Measurements from ENCODE around the gene LRCH1. TPM values are rescaled to one million over a fixed set of nuclear protein-coding genes. Genes with fewer than 3 reads are reported as not detected.

LRCH1 gene
- total and polyA plus RNA-seq, 2 donors from 2014 or later: 10.2 to 39.0 TPM

- intact Hi-C loops (cut with DNase I): no loop called here
- H3K4me1 ChIP-seq (ENCODE audit: control insufficient read depth in 2 of 3, insufficient read depth in 2 of 3, low read depth in 1 of 3, low read length in 3 of 3): peaks cover 2 to 27% (median 16%) of the 10 kb centered on the region in 3 donors
- no peaks in the 10 kb centered on the region for H3K9me3 ChIP-seq (ENCODE audit: control insufficient read depth in 2 of 3, insufficient read depth in 1 of 3, low read length in 3 of 3)
- no peak overlapping the region for H3K4me3 ChIP-seq (ENCODE audit: low read length in 3 of 3)
- no peak for FAIRE-seq
- DNase-seq: no peak
- no peaks in the 10 kb centered on the region for H3K27me3 ChIP-seq (ENCODE audit: control insufficient read depth, insufficient read depth, low read length)
- H3K36me3 ChIP-seq (ENCODE audit: control insufficient read depth in 2 of 3, insufficient read depth in 3 of 3, low read length in 3 of 3): no peaks in the 10 kb centered on the region
- TF ChIP-seq, protein P1, sequence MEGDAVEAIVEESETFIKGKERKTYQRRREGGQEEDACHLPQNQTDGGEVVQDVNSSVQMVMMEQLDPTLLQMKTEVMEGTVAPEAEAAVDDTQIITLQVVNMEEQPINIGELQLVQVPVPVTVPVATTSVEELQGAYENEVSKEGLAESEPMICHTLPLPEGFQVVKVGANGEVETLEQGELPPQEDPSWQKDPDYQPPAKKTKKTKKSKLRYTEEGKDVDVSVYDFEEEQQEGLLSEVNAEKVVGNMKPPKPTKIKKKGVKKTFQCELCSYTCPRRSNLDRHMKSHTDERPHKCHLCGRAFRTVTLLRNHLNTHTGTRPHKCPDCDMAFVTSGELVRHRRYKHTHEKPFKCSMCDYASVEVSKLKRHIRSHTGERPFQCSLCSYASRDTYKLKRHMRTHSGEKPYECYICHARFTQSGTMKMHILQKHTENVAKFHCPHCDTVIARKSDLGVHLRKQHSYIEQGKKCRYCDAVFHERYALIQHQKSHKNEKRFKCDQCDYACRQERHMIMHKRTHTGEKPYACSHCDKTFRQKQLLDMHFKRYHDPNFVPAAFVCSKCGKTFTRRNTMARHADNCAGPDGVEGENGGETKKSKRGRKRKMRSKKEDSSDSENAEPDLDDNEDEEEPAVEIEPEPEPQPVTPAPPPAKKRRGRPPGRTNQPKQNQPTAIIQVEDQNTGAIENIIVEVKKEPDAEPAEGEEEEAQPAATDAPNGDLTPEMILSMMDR (IDR thresholded peaks at IDR 0.05; ENCODE audit: borderline replicate concordance, extremely low read depth, insufficient read depth): no peak
- peak overlapping the region in 1 of 2 donors; percentile 33 for H3K27ac ChIP-seq (ENCODE audit: low read depth in 2 of 2, low read length in 2 of 2)
- H3K9ac ChIP-seq (ENCODE audit: low read length in 3 of 3): peak overlapping the region in 1 of 3 donors; percentile 29
Observed at GRCh38 chr13:46654951-46655350, 102.0 kb downstream of the LRCH1 start.

GRCh38 chr13:46655377-46656180 lies 102.6 kb downstream of the LRCH1 start:
- Histone ChIP-seq H3K4me3 (ENCODE audit: low read length in 3 of 3) (peak overlapping the region in 1 of 3 donors; percentile 15), H3K9me3 (ENCODE audit: control insufficient read depth in 2 of 3, insufficient read depth in 1 of 3, low read length in 3 of 3) (no peaks in the 10 kb centered on the region), H3K9ac (ENCODE audit: low read length in 3 of 3) (peak overlapping the region in 1 of 3 donors; percentile 29), H3K36me3 (ENCODE audit: control insufficient read depth in 2 of 3, insufficient read depth in 3 of 3, low read length in 3 of 3) (no peaks in the 10 kb centered on the region), H3K27me3 (ENCODE audit: control insufficient read depth, insufficient read depth, low read length) (no peaks in the 10 kb centered on the region), H3K27ac (ENCODE audit: low read depth in 2 of 2, low read length in 2 of 2) (peak overlapping the region; percentile 33 to 56), H3K4me1 (ENCODE audit: control insufficient read depth in 2 of 3, insufficient read depth in 2 of 3, low read depth in 1 of 3, low read length in 3 of 3) (peaks cover 3 to 32% (median 19%) of the 10 kb centered on the region in 3 donors)
- FAIRE-seq: no peak
- TF ChIP-seq, protein P1 (IDR thresholded peaks at IDR 0.05; ENCODE audit: borderline replicate concordance, extremely low read depth, insufficient read depth): no peak
- intact Hi-C loops (cut with DNase I): no loop called here
- peak in 2 of 5 donors; percentile 41 to 63 for DNase-seq

DNA sequence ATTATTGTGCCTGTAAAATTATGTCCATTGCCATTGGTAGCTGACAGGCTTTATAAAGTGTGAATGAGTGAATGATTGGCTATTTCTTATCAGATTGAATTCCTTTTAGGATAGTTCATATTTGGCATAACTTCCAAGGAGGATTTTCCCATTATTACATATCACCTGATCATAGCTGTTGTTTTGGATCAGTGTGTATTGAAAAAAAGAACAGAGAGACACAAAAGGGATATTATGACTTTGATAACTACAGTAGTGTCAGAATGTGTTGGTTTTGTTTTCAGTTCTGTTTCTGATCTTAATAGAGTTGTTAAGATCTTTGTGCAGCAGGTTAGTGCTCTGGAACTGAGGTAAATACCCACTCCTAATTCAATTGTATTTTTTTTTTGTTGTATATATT lies 103.8 kb downstream of the LRCH1 start:
- no peak for FAIRE-seq
- no peaks in the 10 kb centered on the region for H3K27me3 ChIP-seq (ENCODE audit: control insufficient read depth, insufficient read depth, low read length)
- intact Hi-C loops (cut with DNase I): no loop called here
- TF ChIP-seq, protein P1 (IDR thresholded peaks at IDR 0.05; ENCODE audit: borderline replicate concordance, extremely low read depth, insufficient read depth): no peak
- H3K9me3 ChIP-seq (ENCODE audit: control insufficient read depth in 2 of 3, insufficient read depth in 1 of 3, low read length in 3 of 3): no peaks in the 10 kb centered on the region
- no peak overlapping the region for H3K9ac ChIP-seq (ENCODE audit: low read length in 3 of 3)
- H3K27ac ChIP-seq (ENCODE audit: low read depth in 2 of 2, low read length in 2 of 2): no peak overlapping the region
- no peak overlapping the region for H3K4me3 ChIP-seq (ENCODE audit: low read length in 3 of 3)
- H3K36me3 ChIP-seq (ENCODE audit: control insufficient read depth in 2 of 3, insufficient read depth in 3 of 3, low read length in 3 of 3): no peaks in the 10 kb centered on the region
- no peak for DNase-seq
- H3K4me1 ChIP-seq (ENCODE audit: control insufficient read depth in 2 of 3, insufficient read depth in 2 of 3, low read depth in 1 of 3, low read length in 3 of 3): peaks cover 5 to 41% (median 20%) of the 10 kb centered on the region in 3 donors

Measured in kidney (tissue), 14 donors.